ENCODE measurements around the gene MS4A7. TPM values are rescaled to one million over a fixed set of nuclear protein-coding genes. Genes with fewer than 3 reads are reported as not detected.

MS4A7 gene
- total and polyA plus RNA-seq, 8 donors: 0.58 to 43.3 (median 13.3) TPM; not detected in 1

DNA sequence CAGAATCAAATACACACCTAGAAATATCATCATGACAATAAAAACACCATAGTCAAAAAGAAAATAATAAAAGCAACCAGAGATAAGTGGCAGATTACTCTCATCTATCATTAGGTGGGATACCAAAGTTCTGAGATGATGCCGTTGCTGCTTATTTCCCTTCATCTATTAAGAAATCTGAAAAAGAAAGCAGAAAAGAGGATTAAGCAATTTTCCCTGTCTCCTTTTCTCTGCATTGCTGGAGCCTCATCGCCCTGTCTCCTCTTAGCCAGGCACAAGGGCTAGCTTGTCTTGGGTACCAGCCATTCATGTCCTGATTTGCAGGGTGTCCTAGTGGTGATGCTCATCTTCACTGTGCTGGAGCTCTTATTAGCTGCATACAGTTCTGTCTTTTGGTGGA, 14.0 kb downstream of the MS4A7 start:
- no peaks in the 10 kb centered on the region for H3K9me3 ChIP-seq
- H3K27ac ChIP-seq: no peak overlapping the region
- intact Hi-C loops (cut with DNase I; ENCODE audit: low total_unique reads): no loop called here
- 85 to 93% (median 89%) methylated on average over 2 of the region's 2 CpGs for WGBS, 5 donors
- no peaks in the 10 kb centered on the region for H3K4me1 ChIP-seq
- no peak overlapping the region for H3K4me3 ChIP-seq
- no peaks in the 10 kb centered on the region for H3K27me3 ChIP-seq
- no peaks in the 10 kb centered on the region for H3K36me3 ChIP-seq
- TF ChIP-seq POLR2AphosphoS5 (IDR thresholded peaks at IDR 0.05) (no peak), POLR2A (IDR thresholded peaks at IDR 0.05) (no peak), EP300 (IDR thresholded peaks at IDR 0.05) (no peak)
- TF ChIP-seq, protein P1, sequence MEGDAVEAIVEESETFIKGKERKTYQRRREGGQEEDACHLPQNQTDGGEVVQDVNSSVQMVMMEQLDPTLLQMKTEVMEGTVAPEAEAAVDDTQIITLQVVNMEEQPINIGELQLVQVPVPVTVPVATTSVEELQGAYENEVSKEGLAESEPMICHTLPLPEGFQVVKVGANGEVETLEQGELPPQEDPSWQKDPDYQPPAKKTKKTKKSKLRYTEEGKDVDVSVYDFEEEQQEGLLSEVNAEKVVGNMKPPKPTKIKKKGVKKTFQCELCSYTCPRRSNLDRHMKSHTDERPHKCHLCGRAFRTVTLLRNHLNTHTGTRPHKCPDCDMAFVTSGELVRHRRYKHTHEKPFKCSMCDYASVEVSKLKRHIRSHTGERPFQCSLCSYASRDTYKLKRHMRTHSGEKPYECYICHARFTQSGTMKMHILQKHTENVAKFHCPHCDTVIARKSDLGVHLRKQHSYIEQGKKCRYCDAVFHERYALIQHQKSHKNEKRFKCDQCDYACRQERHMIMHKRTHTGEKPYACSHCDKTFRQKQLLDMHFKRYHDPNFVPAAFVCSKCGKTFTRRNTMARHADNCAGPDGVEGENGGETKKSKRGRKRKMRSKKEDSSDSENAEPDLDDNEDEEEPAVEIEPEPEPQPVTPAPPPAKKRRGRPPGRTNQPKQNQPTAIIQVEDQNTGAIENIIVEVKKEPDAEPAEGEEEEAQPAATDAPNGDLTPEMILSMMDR (IDR thresholded peaks at IDR 0.05): no peak
- no peak for DNase-seq

DNA sequence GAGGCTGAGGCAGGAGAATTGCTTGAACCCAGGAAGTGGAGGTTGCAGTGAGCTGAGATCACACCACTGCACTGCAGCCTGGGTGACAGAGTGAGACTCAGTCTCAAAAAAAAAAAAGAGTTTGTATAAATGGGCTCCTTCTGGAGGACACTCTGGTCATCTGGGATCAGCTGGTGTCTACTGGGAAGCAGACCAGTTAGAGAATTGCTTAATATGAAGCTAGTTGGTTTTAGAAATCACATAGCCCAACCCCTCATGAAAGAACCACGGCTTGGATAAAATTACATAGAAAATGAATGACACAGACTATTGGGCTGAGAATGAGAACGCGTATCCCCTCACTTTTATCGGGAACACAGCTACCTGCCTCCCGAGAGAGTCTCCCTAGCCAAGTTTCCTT, 14.7 kb downstream of the MS4A7 start:
- no peaks in the 10 kb centered on the region for H3K27me3 ChIP-seq
- no peak overlapping the region for H3K4me3 ChIP-seq
- H3K36me3 ChIP-seq: no peaks in the 10 kb centered on the region
- H3K4me1 ChIP-seq: no peaks in the 10 kb centered on the region
- no peak for TF ChIP-seq EP300 (IDR thresholded peaks at IDR 0.05)
- TF ChIP-seq POLR2A (IDR thresholded peaks at IDR 0.05): no peak
- TF ChIP-seq, protein P1 (IDR thresholded peaks at IDR 0.05): no peak
- intact Hi-C loops (cut with DNase I; ENCODE audit: low total_unique reads): no loop called here
- DNase-seq: no peak
- WGBS, 5 donors: 75 to 91% (median 87%) methylated on average over 5 of the region's 5 CpGs
- H3K27ac ChIP-seq: no peak overlapping the region
- no peaks in the 10 kb centered on the region for H3K9me3 ChIP-seq

DNA sequence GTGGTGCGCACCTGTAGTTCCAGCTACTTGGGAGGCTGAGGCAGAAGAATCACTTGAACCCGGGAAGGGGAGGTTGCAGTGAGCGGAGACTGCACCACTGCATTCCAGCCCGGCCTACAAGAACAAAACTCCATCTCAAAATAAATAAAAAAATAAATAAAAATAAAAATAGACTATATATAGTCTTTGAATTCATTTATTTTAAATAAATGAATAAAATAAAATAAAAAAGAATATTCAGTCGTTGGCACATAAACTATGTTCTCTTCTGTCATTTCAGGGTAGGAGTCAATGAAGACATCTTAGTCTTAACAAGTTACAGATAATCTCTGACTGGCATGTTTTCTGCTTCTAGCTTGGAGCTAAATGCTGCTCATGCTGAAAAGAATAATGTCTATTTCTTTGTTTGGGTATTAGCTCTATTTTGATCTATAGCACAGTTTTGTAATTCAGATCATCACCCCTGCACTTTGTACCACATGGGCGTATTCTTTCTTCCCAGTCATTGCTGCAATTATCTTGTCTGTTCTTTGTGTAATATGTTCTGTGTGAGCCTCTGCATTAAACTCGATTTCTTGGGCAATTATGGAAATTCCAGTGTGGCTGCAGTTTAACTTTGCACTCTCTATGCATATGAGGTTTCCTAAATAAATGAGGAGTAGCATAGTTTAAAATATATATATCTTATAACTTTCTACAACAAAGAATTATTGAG, 16.5 kb downstream of the MS4A7 start:
- Histone ChIP-seq H3K4me1 (no peaks in the 10 kb centered on the region), H3K36me3 (no peaks in the 10 kb centered on the region), H3K4me3 (no peak overlapping the region), H3K27ac (no peak overlapping the region), H3K27me3 (no peaks in the 10 kb centered on the region), H3K9me3 (no peaks in the 10 kb centered on the region)
- TF ChIP-seq, protein P1 (IDR thresholded peaks at IDR 0.05): no peak
- TF ChIP-seq POLR2A (IDR thresholded peaks at IDR 0.05) (no peak), POLR2AphosphoS5 (IDR thresholded peaks at IDR 0.05) (no peak), EP300 (IDR thresholded peaks at IDR 0.05) (no peak)
- DNase-seq: no peak
- 75 to 82% (median 79%) methylated on average over 7 of the region's 7 CpGs for WGBS, 5 donors
- intact Hi-C loops (cut with DNase I; ENCODE audit: low total_unique reads): no loop called here

DNA sequence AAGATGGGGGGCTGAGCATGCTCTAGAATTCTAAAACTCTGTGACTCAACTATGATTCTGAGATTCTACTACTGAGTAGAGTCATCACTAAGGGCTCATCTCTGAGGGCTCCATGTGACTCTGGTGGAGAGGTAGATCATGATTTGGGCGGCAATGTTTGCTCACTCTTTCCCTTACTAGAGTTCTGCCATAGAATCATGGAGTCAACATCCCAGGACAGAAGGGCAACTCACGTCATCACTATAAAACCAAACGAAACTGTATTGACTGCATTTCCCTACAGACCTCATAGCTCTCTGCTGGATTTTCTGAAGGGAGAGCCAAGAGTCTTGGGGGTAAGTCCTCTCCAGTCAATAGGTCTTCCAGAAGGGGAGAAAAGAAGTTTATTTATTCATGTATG, 18.1 kb downstream of the MS4A7 start, which contains the start of gene MS4A14:
MS4A14 (plus strand) TSS at position 78 of the 400 bp plus-strand sequence; CDS start at position 198, 120 bp downstream.
- no peaks in the 10 kb centered on the region for H3K9me3 ChIP-seq
- no peak for DNase-seq
- H3K36me3 ChIP-seq: no peaks in the 10 kb centered on the region
- H3K27ac ChIP-seq: peak within 1 kb of the TSS in 1 of 5 donors; percentile 21
- intact Hi-C loops (cut with DNase I; ENCODE audit: low total_unique reads): no loop called here
- TF ChIP-seq POLR2AphosphoS5 (IDR thresholded peaks at IDR 0.05) (no peak), EP300 (IDR thresholded peaks at IDR 0.05) (no peak), POLR2A (IDR thresholded peaks at IDR 0.05) (no peak)
- TF ChIP-seq, protein P1 (IDR thresholded peaks at IDR 0.05): no peak
- H3K27me3 ChIP-seq: no peaks in the 10 kb centered on the region
- no peak within 1 kb of the TSS for H3K4me3 ChIP-seq
- no peaks in the 10 kb centered on the region for H3K4me1 ChIP-seq
- 55 to 72% (median 62%) methylated on average over 3 of the region's 3 CpGs for WGBS, 5 donors

All from stomach (tissue), 9 donors.